Glomerular endothelial cell (primary cell): Measurements from ENCODE around the gene OR52K1. TPM values are rescaled to one million over a fixed set of nuclear protein-coding genes. Genes with fewer than 3 reads are reported as not detected.
A peak's percentile ranks its signal among the peaks of the same experiment; 100 is the strongest.

Source experiments
- DNase-seq: peaks from one replicate; pipeline ENCODE4 v3.0.0-alpha.2; 2011; ENCODE audit warnings: low read depth, low spot score; ENCODE audit errors: extremely low read depth
- total RNA-seq: library from RNA; depleted of rRNA; stranded (reverse); fragments of >200 nt; gene quantifications from 2 replicates; pipeline ENCODE4 v1.2.3, GENCODE V29; 2015

OR52K1 gene
- not detected in 2 replicates for total RNA-seq

DNA sequence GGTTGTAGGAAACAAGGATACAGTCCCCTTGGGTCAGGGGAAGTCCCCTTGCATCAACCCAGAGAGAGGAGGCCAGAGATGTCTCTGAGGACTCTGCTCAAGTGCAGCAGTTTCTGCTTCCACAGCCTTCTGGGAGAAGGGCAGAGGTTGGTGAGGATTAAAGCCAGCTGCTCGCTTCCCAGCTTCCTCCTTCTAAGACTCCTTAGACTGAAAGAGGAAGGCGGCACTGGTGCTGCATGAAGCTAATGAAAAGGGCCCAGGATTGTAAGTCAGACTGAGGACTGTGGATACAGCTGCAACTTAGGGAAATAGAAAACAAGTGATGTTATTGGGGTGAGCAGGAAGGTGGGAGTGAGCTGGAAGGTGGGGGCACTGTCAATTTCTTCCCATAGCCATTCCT is at the start of gene OR52K1:
TSS of gene OR52K1 (plus strand) at position 202 of the 400 bp plus-strand sequence. CDS start 6,255 bp downstream, outside the sequence.
- DNase-seq, result no peak

DNA sequence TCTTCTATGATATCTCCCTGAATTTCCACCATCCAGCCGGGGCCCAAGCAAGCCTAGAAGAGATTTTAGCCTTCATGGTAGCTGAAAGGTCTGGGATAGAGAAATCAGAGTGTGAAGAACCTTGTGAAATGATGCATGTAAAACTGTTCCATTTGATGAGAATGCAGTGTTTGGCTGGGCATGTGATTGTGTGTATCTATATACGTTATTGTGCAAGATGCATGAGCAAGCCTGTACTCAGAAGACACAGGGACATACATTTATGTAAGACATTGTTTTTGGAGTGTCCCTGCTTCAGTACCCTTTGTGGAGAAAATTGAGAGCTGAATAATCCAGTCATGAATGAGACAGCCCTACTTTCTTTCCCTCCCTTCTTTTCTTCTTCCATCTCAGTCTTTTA is 48.6 kb upstream of the OR52K1 start:
- DNase-seq, result no peak

DNA sequence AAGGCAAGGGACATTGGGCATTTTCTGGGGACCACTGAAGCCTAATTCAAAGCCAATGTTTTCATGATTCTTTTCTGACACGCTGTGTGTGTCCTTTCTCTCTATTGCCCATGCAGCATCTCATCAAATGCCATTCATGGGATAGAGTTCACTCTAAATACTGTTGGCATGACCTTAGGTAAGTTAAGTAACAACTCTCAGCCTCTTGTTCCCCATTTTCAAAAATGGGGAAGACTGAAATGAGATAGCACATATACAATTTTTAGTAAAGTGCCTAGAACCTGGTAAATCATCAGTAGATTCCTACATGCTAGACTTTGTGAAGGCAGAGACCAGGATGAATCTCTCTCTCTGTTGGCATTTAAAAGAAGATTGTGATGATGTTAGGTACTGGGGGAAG is 46.0 kb upstream of the OR52K1 start:
- no peak for DNase-seq

DNA sequence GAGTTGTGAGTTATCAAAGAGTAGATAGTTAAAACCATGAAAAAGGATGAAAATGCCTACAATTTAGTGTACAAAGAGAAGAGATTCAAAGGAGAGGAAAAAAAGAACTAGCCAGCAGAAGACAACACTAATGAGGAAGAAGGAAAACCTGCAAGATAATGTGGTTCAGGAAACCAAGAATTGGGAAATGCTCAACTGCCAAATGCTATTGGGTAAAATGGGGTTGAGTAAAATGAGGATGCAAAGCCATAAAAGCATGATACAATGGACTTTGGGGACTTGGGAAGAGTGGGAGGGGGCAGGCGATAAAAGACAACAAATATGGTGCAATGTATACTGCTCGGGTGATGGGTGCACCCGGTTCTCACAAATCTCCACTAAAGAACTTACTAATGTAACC is 40.9 kb upstream of the OR52K1 start:
- no peak for DNase-seq

DNA sequence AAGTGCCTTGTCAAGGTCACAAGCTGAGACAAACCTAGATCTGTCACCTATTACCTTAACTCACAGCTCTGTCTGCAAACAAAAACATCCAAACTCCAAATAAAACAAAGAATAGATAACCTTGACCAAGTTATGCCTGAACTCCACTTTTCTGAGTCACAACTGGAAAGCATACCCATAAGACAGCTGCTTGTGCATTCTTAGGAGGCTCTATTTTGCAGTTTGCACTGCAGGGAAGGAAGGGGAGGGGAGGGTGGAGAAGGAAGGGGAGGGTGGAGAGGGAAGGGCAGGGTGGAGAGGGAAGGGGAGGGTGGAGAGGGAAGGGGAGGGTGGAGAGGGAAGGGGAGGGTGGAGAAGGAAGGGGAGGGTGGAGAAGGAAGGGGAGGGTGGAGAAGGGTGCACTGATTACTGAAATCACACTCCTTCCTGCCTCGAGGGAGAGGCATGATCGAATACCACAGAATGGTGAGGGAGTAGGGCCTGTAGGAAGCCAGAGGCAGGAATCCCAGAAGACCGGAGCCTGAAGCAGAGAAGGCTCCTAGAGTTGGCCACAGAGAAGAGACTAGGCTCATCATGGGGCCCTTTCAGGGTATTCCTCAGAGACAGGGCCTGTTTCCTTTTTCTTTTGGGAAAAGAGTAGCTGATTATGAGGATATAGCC is 39.1 kb upstream of the OR52K1 start:
- no peak for DNase-seq

DNA sequence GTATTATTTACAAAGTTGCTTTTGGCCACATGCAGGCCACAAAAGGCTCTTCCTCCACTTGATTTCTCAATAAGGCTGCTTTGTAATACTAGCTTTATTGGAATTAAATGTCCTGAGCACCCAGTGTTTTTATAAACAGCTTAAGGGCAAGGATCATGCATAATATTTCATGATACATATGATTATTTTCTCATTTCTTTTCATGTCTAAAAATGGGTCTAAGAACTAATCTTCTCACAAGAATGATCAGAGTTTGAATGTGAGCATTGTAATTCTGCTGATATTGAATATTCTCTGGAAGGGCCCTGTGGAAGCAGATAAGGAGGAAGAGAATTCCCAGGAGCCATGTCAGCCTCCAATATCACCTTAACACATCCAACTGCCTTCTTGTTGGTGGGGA is 33.5 kb upstream of the OR52K1 start, which contains the start of gene OR52K2:
TSS of gene OR52K2 (plus strand) at position 301 of the 400 bp plus-strand sequence. CDS start at position 346, 45 bp downstream.
- DNase-seq, result no peak

DNA sequence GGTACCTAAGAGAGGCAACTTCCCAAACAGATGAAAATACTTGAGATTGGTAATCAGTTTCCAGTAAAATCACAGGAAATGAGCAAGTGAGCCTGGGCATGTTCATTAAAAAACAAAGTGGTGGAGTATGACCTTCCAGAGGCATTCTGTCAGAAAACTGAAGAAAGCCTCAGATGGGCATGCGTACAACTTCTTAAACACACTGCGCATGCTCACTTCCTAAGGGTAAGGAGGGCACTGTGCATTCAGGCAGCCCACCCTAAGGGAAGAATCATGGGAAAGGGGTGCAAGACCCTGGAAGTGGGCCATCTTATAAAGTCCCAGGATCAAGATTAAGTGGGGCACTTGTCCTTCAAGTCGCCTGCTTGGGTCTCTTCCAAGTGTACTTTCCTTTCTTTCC is 29.3 kb upstream of the OR52K1 start:
- DNase-seq, result no peak

DNA sequence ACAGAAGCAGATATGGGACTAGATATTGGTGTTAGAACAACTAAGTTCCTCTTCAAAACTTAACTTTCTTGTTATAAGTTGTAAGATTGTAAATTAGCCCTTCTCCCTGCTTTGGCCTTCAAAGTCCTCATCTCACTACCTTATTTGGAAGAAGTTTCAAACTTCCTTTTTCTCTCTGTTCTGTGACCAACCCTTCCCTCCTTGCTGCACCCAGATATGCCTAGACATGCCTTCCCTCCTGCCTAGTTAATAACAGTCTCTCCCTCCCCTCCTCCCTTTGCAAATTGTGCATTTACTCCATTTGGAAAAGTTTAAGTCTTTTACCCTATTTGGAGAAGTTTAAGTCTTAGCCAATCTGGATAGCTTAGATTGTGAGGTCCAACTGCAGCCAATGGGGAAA is 28.4 kb upstream of the OR52K1 start:
- no peak for DNase-seq

DNA sequence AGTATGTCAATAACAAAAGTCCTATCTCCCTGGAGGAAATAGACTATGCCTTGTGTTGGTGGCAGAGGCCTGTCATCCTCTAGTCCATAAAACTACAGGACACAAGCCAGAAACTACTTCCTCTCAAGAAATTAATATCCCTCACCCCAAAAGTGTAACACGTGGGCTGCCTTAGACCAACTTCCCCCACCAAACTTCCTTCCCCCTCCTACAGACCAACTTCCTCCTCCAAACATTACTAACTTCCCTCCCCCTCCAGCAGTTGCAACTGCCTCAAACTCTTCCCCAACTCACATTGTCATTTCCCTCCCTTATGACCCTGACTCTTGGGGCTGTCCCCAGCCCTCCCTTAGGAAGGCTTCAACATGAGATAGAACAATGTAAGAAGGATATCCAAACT is 27.0 kb upstream of the OR52K1 start:
- no peak for DNase-seq

DNA sequence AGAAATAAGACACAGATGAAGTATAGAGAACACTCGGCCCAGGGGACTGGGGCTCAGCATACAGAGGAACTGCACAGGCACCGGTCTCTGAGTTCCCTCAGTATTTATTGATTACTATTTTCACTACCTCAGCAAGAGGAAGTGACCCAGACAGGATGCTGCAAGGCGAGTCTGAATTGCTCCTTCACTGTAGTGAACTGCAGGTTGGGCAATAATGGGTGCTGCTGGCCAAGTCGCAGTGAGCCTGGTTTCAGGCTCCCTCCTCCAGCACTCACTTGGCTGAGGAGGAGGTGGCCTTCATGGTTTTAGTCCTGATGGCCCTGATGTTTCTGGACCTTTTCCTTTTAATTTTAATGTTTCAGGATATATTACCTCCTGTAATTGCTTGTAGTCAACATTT is 22.9 kb upstream of the OR52K1 start:
- DNase-seq, result no peak

DNA sequence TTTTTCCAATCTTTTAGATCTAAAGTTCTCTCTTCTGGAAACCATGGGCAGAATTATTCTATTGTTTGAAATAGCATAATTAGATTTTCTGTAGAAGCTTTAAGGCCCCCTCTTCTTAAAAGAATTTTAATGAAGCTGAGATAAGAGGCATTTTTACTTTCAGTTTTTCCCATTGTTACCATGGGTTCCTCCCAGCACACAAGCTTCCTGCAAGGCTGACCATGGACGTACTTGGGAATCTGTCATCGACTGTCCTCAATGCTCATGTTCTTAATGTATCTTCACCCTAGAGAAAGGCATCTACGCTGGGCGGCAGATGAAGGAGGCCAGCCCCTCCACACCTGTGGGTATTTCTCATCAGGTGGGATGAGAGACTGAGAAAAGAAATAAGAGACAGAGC is 22.3 kb upstream of the OR52K1 start:
- no peak for DNase-seq

DNA sequence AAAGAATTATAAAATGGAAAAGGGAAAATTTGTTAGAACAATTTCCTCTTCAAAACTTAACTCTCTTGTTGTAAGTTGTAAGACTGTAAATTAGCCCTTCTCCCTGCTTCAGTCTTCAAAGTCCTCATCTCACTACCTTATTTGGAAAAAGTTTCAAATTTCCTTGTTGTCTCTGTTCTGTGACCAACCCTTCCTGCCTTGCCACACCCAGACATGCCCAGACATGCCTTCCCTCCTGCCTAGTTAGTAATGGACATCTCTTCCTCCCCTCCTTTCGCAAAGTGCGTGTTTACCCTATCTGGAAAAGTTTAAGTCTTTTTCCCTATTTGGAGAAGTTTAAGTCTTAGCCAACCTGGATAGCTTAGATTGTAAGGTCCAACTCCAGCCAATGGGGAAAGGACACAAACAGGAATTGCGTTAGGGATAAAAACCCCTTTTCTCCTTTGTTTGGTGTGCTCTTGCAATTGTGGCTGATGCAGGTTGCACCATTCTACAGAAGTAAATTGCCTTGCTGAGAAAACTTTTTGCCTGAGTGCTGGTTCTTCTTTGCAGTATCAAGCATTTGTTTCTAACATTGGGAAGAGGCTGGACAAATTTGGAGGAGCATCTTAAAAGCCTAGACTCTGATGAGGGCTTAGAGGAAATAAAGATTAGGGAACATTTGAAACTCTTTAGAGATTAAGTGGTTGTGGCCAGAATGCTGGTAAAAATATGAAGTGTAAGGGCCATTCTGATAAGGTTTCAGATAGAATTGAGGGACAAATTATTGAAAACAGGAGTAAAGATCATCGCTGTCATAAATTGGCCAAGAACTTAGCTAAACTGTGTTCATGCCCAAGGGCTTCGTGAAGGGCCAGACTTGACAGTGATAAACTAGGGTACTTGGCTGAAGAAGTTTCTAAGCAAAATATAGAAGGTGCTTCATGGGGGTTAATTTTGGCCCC is 18.0 kb upstream of the OR52K1 start:
- DNase-seq, result no peak

DNA sequence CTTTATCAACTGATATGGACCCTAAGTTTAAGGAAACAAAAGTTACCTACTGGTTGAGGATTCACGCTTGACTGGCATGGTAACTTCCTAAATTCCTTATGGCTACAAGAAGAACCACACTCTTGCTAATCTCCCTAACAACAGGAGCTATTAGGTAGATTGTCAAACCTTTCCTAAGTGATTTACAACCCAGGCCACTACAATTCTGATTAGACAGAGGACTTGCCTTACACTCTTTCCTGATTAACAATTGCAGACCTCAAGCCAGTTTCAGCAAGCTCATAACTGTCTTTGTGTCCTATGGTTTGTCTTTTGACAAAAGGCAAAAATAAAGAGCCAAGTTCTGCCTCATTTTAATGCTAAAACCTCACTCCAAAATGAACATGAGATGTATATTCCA is 17.0 kb upstream of the OR52K1 start:
- no peak for DNase-seq

DNA sequence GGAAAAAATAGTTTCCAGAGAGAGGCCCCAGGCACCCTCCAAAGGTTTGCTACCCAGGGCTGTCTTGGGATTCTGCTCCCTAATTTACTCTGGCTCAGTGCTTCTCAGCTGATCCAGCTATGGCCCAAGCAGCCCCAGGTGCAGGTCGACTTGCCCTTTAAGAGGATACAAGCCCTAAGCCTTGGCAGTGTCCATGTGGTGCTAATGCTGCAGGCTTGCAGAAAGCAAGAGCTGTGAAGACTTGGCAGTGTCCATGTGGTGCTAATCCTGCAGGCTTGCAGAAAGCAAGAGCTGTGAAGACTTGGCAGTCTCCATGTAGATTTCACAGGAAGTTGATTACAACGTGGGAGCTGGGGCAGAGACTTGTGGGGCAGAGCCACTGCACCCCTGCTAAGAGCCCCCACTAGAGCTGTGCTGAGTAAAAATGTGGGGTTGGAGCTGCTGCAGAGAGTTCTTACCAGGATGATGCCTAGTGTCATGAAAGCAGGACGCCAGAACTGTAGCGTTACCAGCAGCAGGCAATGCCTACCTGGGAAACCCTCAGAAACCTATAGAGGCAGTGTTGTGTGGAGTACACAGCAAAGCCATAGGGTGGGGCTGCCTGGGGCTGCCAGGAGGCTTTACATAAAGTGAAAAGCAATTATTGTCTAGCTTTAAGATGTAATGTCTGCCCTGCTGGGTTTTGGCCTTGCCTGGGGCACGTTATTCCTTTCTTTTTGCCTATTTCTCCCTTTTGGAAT is 16.1 kb upstream of the OR52K1 start:
- no peak for DNase-seq

DNA sequence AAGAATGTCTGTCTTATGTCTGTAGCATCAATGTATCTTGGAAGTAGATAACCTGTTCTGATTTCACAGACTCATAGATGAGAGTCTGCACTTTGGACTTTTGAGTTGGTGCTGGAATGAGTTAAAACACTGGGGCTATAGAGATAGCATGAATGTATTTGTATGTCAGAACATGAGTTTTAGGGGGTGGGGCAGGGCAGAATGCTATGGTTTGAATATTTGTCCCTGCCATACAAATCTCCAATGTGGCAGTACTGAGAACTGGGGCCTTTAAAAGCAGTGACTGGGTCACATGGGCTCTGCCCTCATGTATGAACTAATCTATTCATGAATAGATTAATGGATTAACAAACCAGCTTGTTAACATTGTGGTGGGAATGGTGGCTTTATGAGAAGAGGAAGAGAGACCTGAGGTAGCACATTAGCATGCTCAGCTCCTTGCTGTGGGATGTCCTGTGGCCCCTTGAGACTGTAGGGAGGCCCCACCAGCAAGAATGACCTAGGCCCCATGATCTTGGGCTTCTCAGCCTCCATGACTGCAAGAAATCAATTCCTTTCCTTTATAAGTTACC is 15.5 kb upstream of the OR52K1 start:
- DNase-seq, result no peak

DNA sequence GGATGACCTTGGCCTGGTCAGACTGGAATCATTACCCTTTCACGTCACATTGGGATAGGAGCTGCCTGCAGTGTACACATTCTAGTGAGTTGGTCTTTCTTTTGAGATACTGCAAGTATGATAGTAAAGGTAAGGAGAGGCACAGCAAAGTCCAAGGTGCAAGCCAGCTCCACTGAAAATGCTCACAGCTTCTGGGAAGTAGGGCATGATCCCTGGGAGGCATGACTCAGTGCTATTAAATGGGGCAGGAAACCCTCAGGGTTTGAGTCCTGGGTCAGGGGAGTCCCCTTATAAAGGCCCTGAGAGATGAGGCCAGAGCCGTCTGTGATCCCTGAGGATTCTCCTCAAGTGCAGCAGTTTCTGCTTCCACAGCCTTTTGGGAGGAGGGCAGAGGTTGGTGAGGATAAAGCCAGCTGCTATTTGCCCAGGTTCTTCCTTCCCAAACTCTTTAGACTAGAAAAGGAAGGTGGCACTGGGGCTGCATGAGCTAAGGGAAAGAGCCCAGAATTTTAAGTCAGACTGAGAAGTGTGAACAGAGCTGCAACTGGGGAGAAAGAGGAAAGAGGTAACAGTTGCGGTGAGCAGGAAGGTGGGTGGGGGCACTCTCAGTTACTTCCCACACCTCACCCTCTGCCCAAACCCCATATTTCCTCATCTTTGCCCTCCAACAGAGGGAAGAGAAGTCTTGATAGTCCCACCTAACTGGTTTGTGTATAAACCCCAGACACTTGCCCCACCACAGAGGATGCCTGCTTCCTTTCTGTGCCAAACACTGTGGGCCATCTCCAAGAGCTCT is 14.4 kb upstream of the OR52K1 start:
- no peak for DNase-seq

DNA sequence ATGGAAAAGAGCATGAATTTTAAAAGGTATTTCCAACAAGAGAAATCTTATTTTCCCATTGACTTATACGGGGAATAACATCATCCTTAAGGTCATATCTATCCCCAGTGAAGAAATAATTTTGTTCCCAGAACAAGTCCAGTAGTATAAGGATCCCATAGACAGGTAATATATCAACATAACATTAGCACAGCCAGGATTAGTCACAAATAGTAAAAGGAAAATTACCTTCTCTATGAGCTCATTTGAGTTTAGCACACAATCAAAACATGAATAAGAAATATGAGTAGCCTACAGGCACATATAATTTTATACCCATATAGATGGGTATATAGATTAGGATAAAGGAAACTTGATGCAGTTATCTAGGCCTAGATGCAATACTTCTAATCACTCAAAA is 2.8 kb upstream of the OR52K1 start:
- no peak for DNase-seq

DNA sequence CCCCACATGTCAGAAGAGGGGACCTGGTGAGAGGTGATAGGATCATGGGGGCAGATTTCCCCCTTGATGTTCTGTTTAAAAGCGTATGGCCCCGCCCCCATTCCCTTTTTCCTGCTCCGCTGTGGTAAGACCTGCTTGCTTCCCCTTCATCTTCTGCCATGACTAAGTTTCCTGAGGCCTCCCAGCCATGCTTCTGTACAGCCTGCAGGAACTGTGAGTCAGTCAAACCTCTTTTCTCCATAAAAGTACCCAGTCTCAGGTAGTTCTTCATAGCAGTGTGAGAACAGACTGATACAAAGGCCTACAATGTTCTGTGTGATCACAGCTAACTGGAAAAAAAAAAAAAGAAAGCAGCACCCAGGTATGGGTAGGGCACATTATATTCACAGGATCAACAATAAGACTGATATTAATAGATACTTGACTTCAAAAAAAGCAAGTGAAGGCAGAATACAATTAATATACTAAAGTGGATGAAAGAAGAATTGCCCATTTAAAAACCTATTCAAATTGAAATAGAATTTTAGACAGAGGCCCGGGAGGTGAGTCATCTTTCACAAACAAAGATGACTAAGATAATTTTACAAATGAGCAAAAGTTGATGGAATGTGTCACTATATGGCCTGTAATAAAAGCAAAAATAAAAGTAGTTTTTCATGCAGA is 1.7 kb upstream of the OR52K1 start:
- DNase-seq, result peak; percentile 10

DNA sequence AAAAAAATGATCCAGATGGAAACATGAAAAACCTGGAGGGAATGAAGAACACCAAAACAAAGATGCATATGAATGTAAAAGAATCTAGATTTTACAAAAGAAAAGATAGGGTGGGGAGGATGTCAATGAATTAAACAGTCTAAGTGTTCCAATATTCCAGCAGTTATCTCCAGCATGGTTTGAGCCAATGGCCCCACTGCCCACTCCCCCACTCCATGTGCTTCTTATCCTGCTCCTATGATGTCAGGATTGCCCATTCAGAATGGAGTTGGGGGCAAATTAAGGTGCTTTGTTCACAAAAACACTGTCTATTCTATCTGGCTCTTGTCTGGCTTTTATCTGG is 1.2 kb upstream of the OR52K1 start:
- DNase-seq, result no peak

DNA sequence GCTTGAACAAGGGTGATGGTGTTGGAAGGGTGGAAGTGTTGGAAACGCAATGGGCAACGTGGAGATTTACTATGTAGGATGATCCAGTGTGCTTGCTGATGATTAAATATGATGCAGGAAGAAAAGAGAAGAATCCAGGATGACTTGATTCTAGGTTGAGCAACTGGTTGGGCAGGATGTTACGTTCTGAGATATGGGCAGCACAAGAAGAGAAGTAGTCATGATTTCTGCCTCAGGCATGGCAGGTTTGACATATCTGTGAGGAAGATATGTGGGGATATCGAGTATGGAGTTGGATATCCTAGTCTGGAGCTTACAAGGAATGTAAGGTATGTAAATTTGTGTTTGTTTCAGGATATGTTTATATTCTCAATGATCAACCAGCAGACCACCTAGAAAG is 1.9 kb downstream of the OR52K1 start:
- no peak for DNase-seq
